Adrenal gland (tissue), 12 donors: ENCODE data around the gene PPP1R3E. TPM values are rescaled to one million over a fixed set of nuclear protein-coding genes. Genes with fewer than 3 reads are reported as not detected.
A peak's percentile ranks its signal among the peaks of the same experiment; 100 is the strongest.
"Not testable (repeated sequence)": the region's sequence is repeated elsewhere in the genome, so short reads cannot be mapped to it uniquely, and the experiment has no call there.

Experiments
- DNase-seq, 7 donors: peaks; one replicate each; pipeline ENCODE4 v3.0.0-alpha.2; 2019 to 2020
- H3K27ac ChIP-seq, 5 donors: fragments of 200-600 bp; sonication (generic) in 4 of 5; 1 replicate in 3 of 5; 2 replicates in 2 of 5; pipeline versions ENCODE4 v1.5.1 to v1.8.0; 2016 to 2020; ENCODE audit warnings: mild to moderate bottlenecking in 1 of 5
- H3K27me3 ChIP-seq: fragments of 200-600 bp; 2 replicates; pipeline ENCODE4 v1.8.0; 2021
- H3K36me3 ChIP-seq, 2 donors: fragments of 200-600 bp; replicated peaks in 1 of 2; 1 replicate in 1 of 2; 2 replicates in 1 of 2; pipeline versions ENCODE4 v1.5.1 to v1.8.0; 2018 to 2022
- H3K4me1 ChIP-seq, 2 donors: fragments of 200-600 bp; replicated peaks in 1 of 2; 1 replicate in 1 of 2; 2 replicates in 1 of 2; pipeline versions ENCODE4 v1.5.1 to v1.8.0; 2018 to 2021
- H3K4me3 ChIP-seq, 4 donors: fragments of 200-600 bp; sonication (generic) in 3 of 4; one replicate each; pipeline ENCODE4 v1.5.1; 2016 to 2018
- H3K9me3 ChIP-seq, 3 donors: fragments of 200-600 bp; sonication (generic) in 1 of 3; replicated peaks in 1 of 3; 1 replicate in 2 of 3; 2 replicates in 1 of 3; pipeline versions ENCODE4 v1.5.1 to v1.8.0; 2016 to 2021
- CTCF ChIP-seq, 6 experiments: fragments of 450-650 bp in 4 of 6; fragments of 200-600 bp in 2 of 6; sonication (generic) in 1 of 6; IDR thresholded peaks; 1 replicate in 5 of 6; 2 replicates in 1 of 6; pipeline versions ENCODE4 v1.5.1 to v1.8.0; 2016 to 2021; ENCODE audit warnings: antibody characterized with exemption in 6 of 6, mild to moderate bottlenecking in 2 of 6, moderate library complexity in 1 of 6
- POLR2A ChIP-seq, 2 donors: fragments of 450-650 bp; IDR thresholded peaks; one replicate each; pipeline ENCODE4 v1.6.1; 2017; ENCODE audit warnings: antibody characterized with exemption in 2 of 2, mild to moderate bottlenecking in 2 of 2, moderate library complexity in 1 of 2
- WGBS, 4 donors: extraction: QIAGEN DNeasy Blood & Tissue Kit in 2 of 4; methylation state at CpG; one replicate each; pipeline versions ENCODE4 v1.1.5 to v1.1.7; 2013 to 2017; 5-methylcytosine and 5-hydroxymethylcytosine counted together
- intact Hi-C, 2 donors: fragments of 100-400 bp; cut with DNase I; formaldehyde crosslinking; loops; one replicate each; pipeline versions ENCODE4 v1.14.1 to v1.15.0; 2022 to 2023
- polyA plus RNA-seq, 3 donors: library from polyadenylated mRNA; stranded (reverse); fragments of 200-250 nt in 2 of 3; fragments of 350-450 nt in 1 of 3; fragmentation: Illumina TruSeq in 1 of 3; extraction: RNeasy Lipid Tissue Mini Kit (QIAGEN cat#74804) in 1 of 3; gene quantifications; one replicate each; pipeline ENCODE4 v1.2.3, GENCODE V29; 2013 to 2014
- total RNA-seq, 9 donors: library from RNA; depleted of rRNA in 4 of 9; stranded (reverse); fragments of >200 nt in 4 of 9; fragments of 120-200 nt in 1 of 9; fragmentation: NEBNext Ultra II Directional in 1 of 9; extraction: Animal tissue kit (Norgen Biotek cat#: 25700) in 1 of 9; gene quantifications; one replicate each; pipeline versions ENCODE4 v1.1.0 to v1.2.4, GENCODE V29; 2013 to 2023
- donor health status: healthy with polysubstance abuse.
- donor health status: Bipolar disorder and iron deficiency.
- donor health status: DM: yes; HTN: yes; CAD: no.
- donor health status: DM: no; HTN: no; CAD: no.
- donor health status: DM: no; HTN: no; CAD: no.
- donor health status: DM: yes; HTN: yes; CAD: no.

The PPP1R3E gene
- total and polyA plus RNA-seq, 12 donors: 2.2 to 82.8 (median 13.4) TPM

- Histone ChIP-seq H3K4me3 (no peak overlapping the region), H3K36me3 (peaks cover 0 to 24% of the 10 kb centered on the region in 2 donors), H3K27me3 (no peaks in the 10 kb centered on the region), H3K9me3 (no peaks in the 10 kb centered on the region), H3K27ac (no peak overlapping the region), H3K4me1 (peaks cover 2 to 10% of the 10 kb centered on the region in 2 donors)
- 31 to 40% (median 36%) methylated on average over 4 of the region's 4 CpGs for WGBS, 4 donors
- intact Hi-C loops: loop anchor here in 1 of 2 donors (2.0 to 10.0 kb wide), 3 partner anchors 51 to 237 kb away; partner anchors contain the start of gene AP1G2
- peak; percentile 68 to 89 (median 78) for DNase-seq
- TF ChIP-seq POLR2A (IDR thresholded peaks at IDR 0.05) (no peak), CTCF (IDR thresholded peaks at IDR 0.05) (peak; percentile 79 to 91 (median 86))
Observed at GRCh38 chr14:23327947-23328744, 25.5 kb upstream of the PPP1R3E start.

GRCh38 chr14:23326491-23327332 lies 24.1 kb upstream of the PPP1R3E start:
- no peak for DNase-seq
- intact Hi-C loops: loop anchor here in 1 of 2 donors (10.0 kb wide), 2 partner anchors 62 to 238 kb away; partner anchors contain the start of gene AP1G2
- TF ChIP-seq POLR2A (IDR thresholded peaks at IDR 0.05): no peak
- TF ChIP-seq CTCF (IDR thresholded peaks at IDR 0.05): no peak
- peaks cover 0 to 27% of the 10 kb centered on the region in 2 donors for H3K36me3 ChIP-seq
- no peak overlapping the region for H3K27ac ChIP-seq
- no peaks in the 10 kb centered on the region for H3K9me3 ChIP-seq
- 70 to 78% (median 72%) methylated on average over 13 of the region's 13 CpGs for WGBS, 4 donors
- H3K27me3 ChIP-seq: no peaks in the 10 kb centered on the region
- H3K4me1 ChIP-seq: peaks cover 11 to 21% of the 10 kb centered on the region in 2 donors
- H3K4me3 ChIP-seq: no peak overlapping the region

GRCh38 chr14:23325746-23326145 lies 23.1 kb upstream of the PPP1R3E start:
- not testable (repeated sequence) for H3K9me3 ChIP-seq, H3K27me3 ChIP-seq, H3K4me3 ChIP-seq, H3K27ac ChIP-seq, DNase-seq
- Histone ChIP-seq H3K4me1 (peaks cover 11 to 21% of the 10 kb centered on the region in 2 donors), H3K36me3 (peaks cover 0 to 27% of the 10 kb centered on the region in 2 donors)
- intact Hi-C loops: loop anchor here in 1 of 2 donors (10.0 kb wide), 2 partner anchors 61 to 239 kb away; partner anchors contain the start of gene AP1G2
- 91 to 94% (median 93%) methylated on average over 5 of the region's 5 CpGs for WGBS, 4 donors

GRCh38 chr14:23324993-23325392 lies 22.3 kb upstream of the PPP1R3E start:
- intact Hi-C loops: loop anchor here in 1 of 2 donors (10.0 kb wide), 2 partner anchors 60 to 240 kb away; partner anchors contain the start of gene AP1G2
- WGBS, 4 donors: 74 to 84% (median 80%) methylated on average over 7 of the region's 7 CpGs

More at GRCh38 chr14:23324993-23325392, 22.3 kb upstream of the PPP1R3E start:
- no peak for TF ChIP-seq CTCF (IDR thresholded peaks at IDR 0.05)
- TF ChIP-seq POLR2A (IDR thresholded peaks at IDR 0.05): no peak
- Histone ChIP-seq H3K27ac (no peak overlapping the region), H3K27me3 (no peaks in the 10 kb centered on the region), H3K4me1 (peaks cover 16 to 25% of the 10 kb centered on the region in 2 donors), H3K36me3 (peaks cover 0 to 27% of the 10 kb centered on the region in 2 donors), H3K9me3 (no peaks in the 10 kb centered on the region), H3K4me3 (no peak overlapping the region)
- DNase-seq: peak in 1 of 7 donors; percentile 39
